Measurements from ENCODE around the gene DDR2. TPM values are rescaled to one million over a fixed set of nuclear protein-coding genes. Genes with fewer than 3 reads are reported as not detected.

DDR2 gene
- total RNA-seq, 1 donor from 2014 or later, result 3.9 TPM

DNA sequence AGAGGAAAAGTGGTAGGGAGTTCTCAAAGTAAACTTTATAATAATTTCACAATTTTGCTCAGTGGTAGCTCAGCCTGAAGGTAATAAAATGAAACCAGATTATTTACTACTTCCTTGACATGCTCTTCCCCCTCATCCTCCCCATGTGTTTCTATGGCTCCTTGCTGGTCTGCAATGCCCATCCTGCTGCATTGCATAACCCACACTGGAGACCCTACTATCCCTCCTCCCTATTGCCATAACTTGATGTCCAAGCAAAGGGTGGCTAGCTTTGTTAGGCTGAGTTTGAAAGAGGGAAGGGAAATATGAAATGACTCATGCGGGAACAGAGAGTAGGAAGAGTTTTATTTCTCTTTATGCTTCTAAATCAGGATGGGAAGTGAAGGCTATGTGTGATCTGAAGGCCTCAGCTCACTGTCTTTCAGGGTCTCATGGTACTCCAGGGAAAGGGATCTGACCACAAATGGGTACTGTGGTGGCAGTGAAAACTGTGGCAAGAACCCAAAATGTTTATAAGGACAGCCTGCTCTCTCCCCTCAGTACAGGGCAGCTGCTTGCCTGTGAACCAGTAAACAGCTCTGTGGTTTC, 121.8 kb downstream of the DDR2 start:
- no peak overlapping the region for H3K27ac Mint-ChIP-seq (ENCODE audit: unreplicated experiment)
- TF ChIP-seq, protein P1, sequence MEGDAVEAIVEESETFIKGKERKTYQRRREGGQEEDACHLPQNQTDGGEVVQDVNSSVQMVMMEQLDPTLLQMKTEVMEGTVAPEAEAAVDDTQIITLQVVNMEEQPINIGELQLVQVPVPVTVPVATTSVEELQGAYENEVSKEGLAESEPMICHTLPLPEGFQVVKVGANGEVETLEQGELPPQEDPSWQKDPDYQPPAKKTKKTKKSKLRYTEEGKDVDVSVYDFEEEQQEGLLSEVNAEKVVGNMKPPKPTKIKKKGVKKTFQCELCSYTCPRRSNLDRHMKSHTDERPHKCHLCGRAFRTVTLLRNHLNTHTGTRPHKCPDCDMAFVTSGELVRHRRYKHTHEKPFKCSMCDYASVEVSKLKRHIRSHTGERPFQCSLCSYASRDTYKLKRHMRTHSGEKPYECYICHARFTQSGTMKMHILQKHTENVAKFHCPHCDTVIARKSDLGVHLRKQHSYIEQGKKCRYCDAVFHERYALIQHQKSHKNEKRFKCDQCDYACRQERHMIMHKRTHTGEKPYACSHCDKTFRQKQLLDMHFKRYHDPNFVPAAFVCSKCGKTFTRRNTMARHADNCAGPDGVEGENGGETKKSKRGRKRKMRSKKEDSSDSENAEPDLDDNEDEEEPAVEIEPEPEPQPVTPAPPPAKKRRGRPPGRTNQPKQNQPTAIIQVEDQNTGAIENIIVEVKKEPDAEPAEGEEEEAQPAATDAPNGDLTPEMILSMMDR (conservative IDR thresholded peaks at IDR 0.05), result no peak
- H3K9me3 Mint-ChIP-seq, result peaks cover 4% of the 10 kb centered on the region

DNA sequence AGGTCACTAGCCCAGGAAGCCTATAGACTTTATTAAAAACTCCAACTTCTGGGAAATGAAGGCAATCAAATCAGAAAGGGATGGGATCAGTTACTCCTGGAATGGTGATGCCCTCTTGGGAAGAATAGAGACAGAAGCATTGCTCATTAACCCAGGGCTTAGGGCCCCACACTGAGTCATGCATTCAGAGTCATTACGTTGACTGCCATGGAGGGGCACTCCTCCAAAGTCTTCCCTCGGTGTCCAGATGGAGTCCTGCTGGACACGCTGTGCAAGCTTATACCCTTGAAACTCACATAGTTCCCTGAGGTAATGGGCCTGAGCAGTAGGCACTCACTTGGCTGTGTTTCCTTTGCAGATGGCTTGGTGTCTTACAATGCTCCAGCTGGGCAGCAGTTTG, 123.0 kb downstream of the DDR2 start:
- no peak for DNase-seq (ENCODE audit: low read depth, low spot score)
- no peaks in the 10 kb centered on the region for H3K36me3 Mint-ChIP-seq (ENCODE audit: low read depth)
- H3K27ac Mint-ChIP-seq (ENCODE audit: unreplicated experiment), result no peak overlapping the region
- no peaks in the 10 kb centered on the region for H3K9me3 Mint-ChIP-seq
- H3K4me3 Mint-ChIP-seq, result no peak overlapping the region
- TF ChIP-seq, protein P1 (conservative IDR thresholded peaks at IDR 0.05), result no peak
- no peaks in the 10 kb centered on the region for H3K4me1 Mint-ChIP-seq
- H3K27me3 Mint-ChIP-seq (ENCODE audit: low read depth), result no peaks in the 10 kb centered on the region

More for the DNA sequence above, 121.8 kb downstream of the DDR2 start:
- Mint-ChIP-seq H3K4me1 (no peaks in the 10 kb centered on the region), H3K27me3 (ENCODE audit: low read depth) (no peaks in the 10 kb centered on the region), H3K4me3 (no peak overlapping the region), H3K36me3 (ENCODE audit: low read depth) (no peaks in the 10 kb centered on the region)
- no peak for DNase-seq (ENCODE audit: low read depth, low spot score)

DNA sequence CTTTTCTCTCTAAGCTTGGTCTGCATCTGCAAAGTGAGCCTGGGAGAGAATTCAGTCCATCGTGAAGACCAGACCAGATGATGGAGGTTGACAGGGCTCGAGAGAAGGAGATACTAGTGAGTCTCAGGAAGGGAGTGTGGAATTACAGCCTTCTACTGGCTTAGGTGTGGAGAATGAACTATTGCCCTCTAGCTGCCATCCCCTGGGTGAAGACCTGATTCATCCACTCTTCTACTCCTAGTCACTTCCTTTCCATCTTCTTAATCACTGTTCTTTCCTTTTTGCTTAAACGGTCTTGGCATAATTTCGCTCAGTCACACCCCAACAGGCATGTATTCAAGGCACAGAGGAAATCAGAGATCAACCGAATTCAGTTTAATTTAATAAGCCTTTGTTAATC, 124.3 kb downstream of the DDR2 start:
- DNase-seq (ENCODE audit: low read depth, low spot score), result no peak
- no peaks in the 10 kb centered on the region for H3K9me3 Mint-ChIP-seq
- H3K27me3 Mint-ChIP-seq (ENCODE audit: low read depth), result no peaks in the 10 kb centered on the region
- H3K4me1 Mint-ChIP-seq, result no peaks in the 10 kb centered on the region
- no peaks in the 10 kb centered on the region for H3K36me3 Mint-ChIP-seq (ENCODE audit: low read depth)
- TF ChIP-seq, protein P1 (conservative IDR thresholded peaks at IDR 0.05), result no peak
- H3K27ac Mint-ChIP-seq (ENCODE audit: unreplicated experiment), result no peak overlapping the region
- H3K4me3 Mint-ChIP-seq, result no peak overlapping the region

DNA sequence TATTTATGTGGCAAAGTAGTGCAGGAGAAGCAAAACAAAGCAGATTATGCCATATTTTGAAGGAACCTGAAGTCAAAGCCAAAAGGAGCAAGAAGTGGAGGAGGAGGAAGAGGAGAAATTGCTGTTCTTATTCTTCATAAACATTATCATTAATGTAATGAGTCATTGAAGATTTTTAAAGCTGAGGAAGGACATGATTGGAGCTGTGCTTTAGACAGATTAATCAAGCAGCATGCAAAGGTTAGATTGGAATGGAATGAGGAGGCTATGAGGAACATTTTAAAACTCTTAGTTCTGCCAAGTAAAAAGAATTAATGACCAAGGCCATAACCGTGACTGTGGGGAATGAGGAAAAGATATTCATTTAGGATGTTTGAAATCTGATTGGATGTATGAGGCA, 125.2 kb downstream of the DDR2 start:
- no peaks in the 10 kb centered on the region for H3K36me3 Mint-ChIP-seq (ENCODE audit: low read depth)
- H3K4me3 Mint-ChIP-seq, result no peak overlapping the region
- H3K9me3 Mint-ChIP-seq, result no peaks in the 10 kb centered on the region
- TF ChIP-seq, protein P1 (conservative IDR thresholded peaks at IDR 0.05), result no peak
- DNase-seq (ENCODE audit: low read depth, low spot score), result no peak
- no peaks in the 10 kb centered on the region for H3K4me1 Mint-ChIP-seq
- H3K27ac Mint-ChIP-seq (ENCODE audit: unreplicated experiment), result no peak overlapping the region
- no peaks in the 10 kb centered on the region for H3K27me3 Mint-ChIP-seq (ENCODE audit: low read depth)

DNA sequence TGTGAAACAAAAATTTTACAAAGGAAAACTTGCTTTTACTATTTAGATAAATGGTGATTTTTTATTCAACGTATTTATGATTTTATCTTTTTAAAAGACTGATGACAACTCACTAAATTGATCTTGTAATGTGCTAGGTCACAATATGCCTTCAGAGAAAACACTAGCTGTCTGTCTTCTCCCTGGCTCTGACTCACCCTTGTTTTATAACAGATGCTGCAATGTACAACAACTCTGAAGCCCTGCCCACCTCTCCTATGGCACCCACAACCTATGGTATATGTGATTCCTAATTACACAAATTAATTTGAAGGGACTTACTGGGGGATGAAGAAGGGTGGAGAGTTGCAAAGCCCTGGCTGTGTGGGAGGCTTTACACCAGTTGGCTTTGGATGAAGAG, 133.5 kb downstream of the DDR2 start:
- Mint-ChIP-seq H3K4me3 (no peak overlapping the region), H3K36me3 (ENCODE audit: low read depth) (no peaks in the 10 kb centered on the region), H3K9me3 (no peaks in the 10 kb centered on the region), H3K27me3 (ENCODE audit: low read depth) (no peaks in the 10 kb centered on the region), H3K4me1 (no peaks in the 10 kb centered on the region), H3K27ac (ENCODE audit: unreplicated experiment) (peak overlapping the region; percentile 65)
- TF ChIP-seq, protein P1 (conservative IDR thresholded peaks at IDR 0.05), result no peak
- DNase-seq (ENCODE audit: low read depth, low spot score), result no peak

Data from neural crest cell (in vitro differentiated cells).